IPS-18c (cell line): ENCODE measurements around the gene SLC2A13.
A peak's percentile ranks its signal among the peaks of the same experiment; 100 is the strongest.

Experiments used
- H3K4me3 ChIP-seq: 2 replicates; pipeline ENCODE4 v1.7.0; 2013; ENCODE audit warnings: low read depth, mild to moderate bottlenecking, low read length, moderate library complexity; ENCODE audit not compliant: insufficient read depth
- H3K9me3 ChIP-seq: one replicate; pipeline ENCODE4 v1.6.1; 2013; ENCODE audit warnings: mild to moderate bottlenecking, low read length, moderate library complexity; ENCODE audit not compliant: control insufficient read depth, insufficient read depth

SLC2A13 gene

DNA sequence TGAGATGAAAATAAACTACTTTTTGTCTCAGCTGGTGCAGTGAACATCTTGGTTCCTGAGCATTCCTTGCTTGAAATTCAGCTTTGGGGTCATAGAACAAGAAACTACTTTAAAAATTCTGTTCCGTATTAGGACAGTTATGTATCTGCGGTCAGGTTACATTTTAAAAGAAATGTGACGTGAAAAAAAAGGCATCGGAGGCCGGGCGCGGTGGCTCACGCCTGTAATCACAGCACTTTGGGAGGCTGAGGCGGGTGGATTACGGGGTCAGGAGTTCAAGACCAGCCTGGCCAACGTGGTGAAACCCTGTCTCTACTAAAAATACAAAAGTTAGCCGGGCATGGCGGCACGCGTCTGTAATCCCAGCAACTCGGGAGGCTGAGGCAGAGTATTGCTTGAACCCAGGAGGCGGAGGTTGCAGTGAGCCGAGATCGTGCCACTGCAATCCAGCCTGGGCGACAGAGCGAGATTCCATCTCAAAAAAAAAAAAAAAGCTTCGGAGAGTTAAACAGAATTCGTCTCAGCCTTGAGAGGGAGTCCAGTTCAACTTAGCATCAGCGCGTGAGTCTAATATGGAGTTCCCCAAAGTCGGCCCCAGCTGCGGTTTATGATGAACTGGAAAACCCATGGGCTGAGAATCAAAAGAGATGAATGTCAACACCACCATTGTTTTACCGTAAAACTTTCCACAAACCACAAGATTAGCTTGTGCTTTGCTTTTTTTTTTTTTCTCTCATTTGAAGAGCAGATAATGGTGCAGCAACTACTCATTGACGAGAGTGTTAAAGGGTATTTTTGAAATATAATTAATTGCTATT lies 2.1 kb upstream of the SLC2A13 start:
- Histone ChIP-seq H3K4me3 (no peak overlapping the region), H3K9me3 (no peaks in the 10 kb centered on the region)

DNA sequence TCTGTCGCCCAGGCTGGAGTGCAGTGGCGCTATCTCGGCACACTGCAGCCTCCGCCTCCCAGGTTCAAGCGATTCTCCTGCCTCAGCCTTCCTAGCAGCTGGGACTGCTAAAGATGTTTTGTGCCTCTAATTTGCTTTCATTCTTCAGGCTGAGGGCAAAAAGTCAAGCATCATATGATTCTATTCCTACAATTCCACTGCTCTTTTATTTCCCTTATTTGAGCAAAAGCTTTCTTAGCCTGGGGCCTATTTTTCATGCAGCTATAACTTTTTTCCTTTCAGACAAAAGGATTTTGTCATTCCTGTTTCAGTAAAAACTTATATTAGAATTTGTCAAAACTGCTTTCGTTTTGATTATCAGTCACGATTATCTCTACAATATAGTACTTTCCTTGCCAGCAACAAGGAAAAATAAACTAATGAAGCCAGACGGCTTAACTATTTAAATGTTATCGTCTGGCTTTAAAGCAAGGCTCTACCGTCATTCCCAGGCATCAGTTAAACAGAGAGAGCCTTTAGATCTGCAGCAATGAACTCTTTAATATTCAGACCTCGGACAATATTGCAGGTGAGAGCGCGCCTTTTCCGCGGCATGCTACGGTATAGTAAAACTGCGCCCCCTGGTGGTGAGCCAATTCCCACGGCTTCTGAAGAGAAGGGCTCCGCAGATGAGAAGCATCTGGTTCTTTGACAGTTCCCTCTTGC lies 1.4 kb upstream of the SLC2A13 start:
- Histone ChIP-seq H3K4me3 (no peak overlapping the region), H3K9me3 (no peaks in the 10 kb centered on the region)

DNA sequence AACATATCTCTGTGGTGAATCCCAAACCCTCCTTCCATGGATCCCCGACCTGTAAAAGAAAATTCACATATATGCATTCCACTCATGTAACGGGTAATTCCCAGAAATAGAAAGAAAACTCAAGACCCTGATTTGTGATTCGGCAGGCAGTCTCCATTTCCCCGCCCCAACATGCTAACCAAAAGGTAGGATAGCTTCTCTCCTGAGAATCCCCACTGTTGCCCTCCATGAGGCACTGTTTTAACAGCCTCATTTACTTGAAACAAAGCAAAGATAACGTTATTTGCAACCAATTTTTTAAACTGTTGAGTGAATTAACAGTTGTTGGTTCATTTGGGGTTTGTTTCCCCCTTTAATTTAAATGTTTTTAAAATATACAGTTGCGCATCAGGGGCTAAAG lies 774 bp upstream of the SLC2A13 start:
- H3K9me3 ChIP-seq = no peaks in the 10 kb centered on the region
- H3K4me3 ChIP-seq = no peak overlapping the region

DNA sequence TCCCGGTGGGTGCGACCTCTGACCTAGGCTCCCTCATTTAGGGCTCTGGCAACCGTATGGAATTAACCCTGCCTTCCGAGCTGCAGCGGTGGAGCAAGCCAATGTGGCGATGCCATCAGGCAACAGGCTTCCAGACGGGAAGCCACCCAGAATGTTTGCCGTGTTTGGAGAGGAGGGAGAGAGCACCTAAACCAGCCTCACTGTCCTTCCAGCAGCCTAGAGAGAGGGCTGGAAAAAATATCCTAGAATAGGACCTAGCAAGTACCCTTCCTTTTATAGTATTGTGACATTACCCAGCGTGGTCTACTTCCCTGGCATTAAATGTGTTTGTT lies 287 bp upstream of the SLC2A13 start:
- no peaks in the 10 kb centered on the region for H3K9me3 ChIP-seq
- peak overlapping the region; percentile 79; the same call in 1 of the 2 replicates for H3K4me3 ChIP-seq

DNA sequence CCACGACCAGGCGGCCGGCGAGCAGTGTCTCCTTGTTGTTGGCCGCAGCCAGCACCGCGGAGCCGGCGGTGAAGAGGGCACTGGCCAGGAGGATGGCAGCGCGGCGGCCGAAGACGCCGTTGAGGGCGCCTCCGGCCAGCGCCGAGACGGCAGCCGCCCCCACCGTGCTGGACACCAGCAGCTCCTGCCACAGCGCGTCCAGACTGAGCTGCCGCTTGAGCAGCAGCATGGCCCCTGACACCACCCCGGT lies 691 bp downstream of the SLC2A13 start:
- H3K4me3 ChIP-seq = peak overlapping the region; percentile 79
- H3K9me3 ChIP-seq = no peaks in the 10 kb centered on the region

DNA sequence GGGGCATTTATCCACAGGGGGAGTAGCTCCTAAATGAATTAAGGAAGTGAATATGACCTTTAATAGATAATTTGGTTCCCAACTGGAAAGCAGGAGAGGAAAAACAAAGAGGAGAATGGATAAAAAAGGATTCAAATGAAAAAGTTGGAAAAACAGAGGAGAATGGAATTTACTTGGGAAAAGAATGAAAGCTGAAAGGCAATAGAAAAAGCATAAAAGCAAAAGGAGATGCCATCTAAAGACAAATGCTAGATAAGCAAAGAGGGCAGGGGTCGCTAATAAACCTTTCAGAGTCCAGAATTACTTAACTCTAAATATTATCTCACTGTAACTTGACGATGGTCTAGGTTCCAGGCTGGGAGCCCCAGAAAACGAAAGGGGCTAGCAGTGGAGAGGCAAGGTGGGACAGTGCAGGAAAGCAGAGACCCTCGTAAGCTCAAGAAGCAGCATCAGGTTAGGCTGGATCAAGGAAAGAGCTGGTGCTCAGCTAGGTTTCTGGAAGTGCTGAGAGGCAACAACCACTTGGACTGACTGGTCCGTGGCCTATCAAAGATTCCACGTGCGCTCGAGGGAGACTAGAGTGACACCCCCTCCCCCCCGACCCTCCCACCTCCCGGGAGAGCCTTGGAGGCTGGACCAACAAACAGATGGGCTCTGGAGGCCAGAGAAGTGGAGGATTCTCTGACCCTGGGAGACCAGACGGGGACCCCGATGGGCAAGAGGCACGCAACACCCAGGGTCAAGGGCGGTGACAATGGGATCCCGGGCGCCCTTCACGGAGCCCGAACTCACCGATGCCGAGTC lies 1.2 kb downstream of the SLC2A13 start:
- Histone ChIP-seq H3K4me3 (peak overlapping the region; percentile 79), H3K9me3 (no peaks in the 10 kb centered on the region)

DNA sequence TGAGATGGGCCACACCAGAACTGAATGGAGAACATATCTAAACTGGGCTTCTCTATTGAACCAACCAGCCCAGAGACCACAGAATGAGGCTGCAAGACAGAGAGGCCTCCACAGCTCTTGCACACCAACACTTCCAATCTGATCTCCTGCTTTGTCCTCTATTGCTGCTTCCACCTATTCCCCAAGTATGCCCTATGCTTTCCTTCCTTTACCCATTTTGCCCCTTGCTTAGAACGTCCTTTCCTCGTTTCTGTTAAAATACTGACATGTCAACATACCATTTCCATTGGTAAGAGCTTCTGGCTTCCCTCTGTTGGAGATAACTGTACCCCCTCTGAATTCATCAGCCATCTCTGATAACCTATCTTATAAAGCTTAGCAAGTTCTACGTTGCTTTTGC lies 2.8 kb downstream of the SLC2A13 start:
- H3K4me3 ChIP-seq = no peak overlapping the region
- no peaks in the 10 kb centered on the region for H3K9me3 ChIP-seq

DNA sequence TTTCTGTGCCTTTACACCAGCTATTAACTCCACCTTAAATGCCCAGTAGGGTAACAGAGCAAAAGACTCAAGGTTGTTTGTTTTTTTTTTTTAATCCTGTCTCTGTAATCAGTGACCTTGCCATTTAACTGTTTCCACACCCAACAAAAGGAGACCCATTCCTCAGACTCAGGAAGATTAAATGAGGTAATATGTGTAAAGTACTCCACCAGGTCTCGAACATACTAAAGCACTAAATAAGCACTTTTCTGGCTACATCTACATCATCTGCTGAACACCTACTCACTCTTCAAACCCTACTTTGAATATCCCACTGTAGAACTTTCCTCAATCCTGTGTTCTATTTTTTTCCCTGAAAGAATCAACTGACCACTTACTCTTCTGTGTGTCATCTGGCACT lies 4.1 kb downstream of the SLC2A13 start:
- Histone ChIP-seq H3K9me3 (no peaks in the 10 kb centered on the region), H3K4me3 (no peak overlapping the region)

DNA sequence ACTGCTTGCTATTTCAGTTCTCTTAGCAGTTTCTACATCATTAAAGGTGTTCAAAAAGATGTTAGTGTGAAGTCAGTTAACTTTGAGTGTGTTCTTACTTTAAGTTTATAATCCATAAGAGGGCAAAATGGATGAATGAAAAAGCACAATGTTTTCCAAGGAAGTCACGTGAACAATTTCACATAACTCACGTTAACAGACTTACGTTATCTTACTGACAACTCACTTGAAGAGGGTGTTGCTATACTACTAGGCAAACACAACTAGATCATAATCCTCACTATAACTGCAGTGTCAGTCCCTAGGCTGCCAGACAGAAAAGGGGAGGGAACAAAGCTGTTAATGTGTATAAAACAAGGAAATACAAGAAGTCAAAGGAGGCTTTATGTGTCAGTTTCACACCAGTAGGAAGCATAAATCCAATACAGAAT lies 6.4 kb downstream of the SLC2A13 start:
- Histone ChIP-seq H3K9me3 (no peaks in the 10 kb centered on the region), H3K4me3 (no peak overlapping the region)

DNA sequence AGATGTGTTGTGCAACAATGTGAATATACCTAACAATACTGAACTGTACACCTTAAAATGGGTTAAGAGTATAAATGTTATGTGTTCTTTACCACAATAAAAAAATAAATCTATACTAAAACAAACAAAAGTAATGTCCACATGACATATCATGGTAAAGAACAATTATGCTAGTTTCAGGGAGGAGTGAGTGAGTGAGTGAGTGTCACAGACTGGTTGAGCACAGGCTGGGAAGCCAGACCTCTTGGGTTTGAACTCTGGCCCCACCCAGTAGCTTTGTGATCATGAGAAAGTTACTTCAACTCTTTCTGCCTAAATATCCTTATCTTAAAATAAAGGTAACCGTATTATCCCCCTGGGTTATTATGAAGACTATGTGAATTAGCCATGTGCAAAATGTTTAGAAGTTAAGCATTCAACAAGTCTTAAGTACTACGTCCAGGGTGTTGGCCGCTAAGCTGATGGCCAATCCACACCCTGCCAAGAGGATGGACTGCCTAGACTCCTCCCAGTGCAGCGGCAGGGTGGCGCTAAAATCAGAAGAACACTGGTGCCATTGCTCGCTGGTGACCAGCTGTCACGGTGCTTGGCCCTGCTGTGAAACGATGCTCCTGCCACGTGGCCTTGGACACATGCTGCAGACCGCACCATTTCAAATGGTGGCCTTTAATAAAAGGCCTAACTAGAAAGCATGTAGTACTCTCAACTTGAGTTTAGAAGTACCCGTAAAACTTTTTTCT lies 7.3 kb downstream of the SLC2A13 start:
- H3K9me3 ChIP-seq = no peaks in the 10 kb centered on the region

DNA sequence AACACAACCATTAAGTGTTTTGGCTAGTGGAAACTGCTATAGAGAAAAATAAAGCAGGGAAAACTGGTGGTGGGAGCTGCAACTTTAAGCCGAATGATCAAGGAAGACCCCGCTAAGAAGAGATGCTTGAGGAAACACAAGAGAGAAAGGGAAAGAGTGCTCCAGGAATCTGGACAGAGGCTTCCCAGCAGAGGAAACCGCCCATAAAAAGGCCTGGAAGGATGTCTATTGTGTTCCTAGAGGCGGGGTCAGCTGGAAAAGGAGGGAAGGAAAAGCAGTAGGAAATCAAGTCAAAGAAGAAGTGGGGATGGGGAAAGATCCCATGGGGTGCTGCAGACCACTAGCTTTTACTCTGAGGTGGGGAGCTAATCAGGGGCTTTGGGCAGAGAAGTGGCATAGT lies 12.4 kb downstream of the SLC2A13 start:
- Histone ChIP-seq H3K9me3 (no peaks in the 10 kb centered on the region), H3K4me3 (no peak overlapping the region)

More for the DNA sequence above, 7.3 kb downstream of the SLC2A13 start:
- no peak overlapping the region for H3K4me3 ChIP-seq

DNA sequence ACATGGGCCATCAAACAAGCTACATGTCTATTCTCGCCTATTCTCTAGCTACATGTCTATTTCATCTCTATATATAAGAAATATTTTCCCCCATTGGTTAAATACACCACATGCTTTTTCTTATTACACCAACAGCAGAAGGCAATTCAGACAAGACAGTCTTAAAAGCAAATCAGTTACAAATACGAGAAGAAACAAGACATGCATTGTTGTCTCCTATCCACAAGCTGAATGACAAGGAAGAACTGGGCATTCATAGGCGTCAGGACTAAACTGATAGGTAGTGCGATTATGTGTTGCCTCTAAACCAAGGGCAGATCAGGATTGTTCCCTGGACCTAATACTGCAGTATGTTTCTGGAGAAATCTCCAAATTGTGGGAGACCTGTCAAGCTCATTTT lies 19.4 kb downstream of the SLC2A13 start:
- no peaks in the 10 kb centered on the region for H3K9me3 ChIP-seq
- H3K4me3 ChIP-seq = no peak overlapping the region

DNA sequence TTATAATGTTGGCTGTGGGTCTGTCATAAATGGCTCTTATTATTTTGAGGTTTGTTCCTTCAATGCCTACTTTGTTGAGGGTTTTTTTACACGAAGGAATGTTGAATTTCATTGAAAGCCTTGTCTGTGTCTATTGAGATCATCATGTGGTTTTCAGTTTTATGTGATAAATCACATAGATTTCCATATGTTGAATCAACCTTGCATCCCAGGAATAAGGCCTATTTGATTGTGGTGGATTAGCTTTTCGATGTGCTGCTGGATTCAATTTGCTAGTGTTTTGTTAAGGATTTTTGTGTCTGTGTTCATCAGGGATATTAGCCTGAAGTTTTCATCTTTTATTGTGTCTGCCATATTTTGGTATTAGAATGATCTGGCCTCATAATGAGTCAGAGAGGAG lies 27.6 kb downstream of the SLC2A13 start:
- Histone ChIP-seq H3K4me3 (no peak overlapping the region), H3K9me3 (peaks cover 6% of the 10 kb centered on the region)

DNA sequence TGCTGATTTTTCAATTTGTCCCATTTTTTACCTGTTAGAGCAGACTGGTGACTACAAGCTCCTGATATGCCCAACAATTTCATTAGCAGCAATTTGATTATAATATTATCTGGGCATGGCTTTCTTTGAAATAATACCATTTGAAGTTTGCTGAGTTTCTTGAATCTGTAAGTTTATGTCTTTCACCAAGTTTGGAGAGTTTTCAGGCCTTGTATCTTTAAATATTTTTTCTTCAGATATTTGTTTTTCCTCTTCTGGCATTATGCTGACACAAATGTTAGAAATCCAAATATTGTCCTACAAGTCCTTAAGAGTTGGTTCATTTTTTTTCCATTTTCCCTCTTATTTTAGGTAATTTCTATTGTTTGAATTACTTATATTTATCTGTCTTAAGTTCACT lies 30.4 kb downstream of the SLC2A13 start:
- Histone ChIP-seq H3K9me3 (peaks cover 6% of the 10 kb centered on the region), H3K4me3 (no peak overlapping the region)

DNA sequence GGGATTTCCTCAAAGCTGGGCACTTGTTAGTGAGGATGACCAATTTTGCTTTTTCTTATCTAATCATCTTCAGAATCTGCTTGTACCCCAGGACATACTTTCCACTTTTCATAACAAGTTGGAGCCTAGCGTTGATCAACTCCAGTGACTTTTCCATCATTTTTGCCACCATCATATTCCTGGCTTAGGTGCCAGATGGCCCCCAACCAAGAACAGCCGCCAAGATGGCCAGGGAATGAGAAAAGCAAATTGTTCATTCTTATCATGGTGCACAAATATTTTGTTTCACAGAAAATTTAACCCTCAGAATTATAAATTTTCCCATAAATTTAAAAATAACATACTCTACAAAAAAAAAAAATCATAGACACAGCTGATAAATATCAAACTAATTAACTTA lies 37.5 kb downstream of the SLC2A13 start:
- no peaks in the 10 kb centered on the region for H3K9me3 ChIP-seq
- no peak overlapping the region for H3K4me3 ChIP-seq

DNA sequence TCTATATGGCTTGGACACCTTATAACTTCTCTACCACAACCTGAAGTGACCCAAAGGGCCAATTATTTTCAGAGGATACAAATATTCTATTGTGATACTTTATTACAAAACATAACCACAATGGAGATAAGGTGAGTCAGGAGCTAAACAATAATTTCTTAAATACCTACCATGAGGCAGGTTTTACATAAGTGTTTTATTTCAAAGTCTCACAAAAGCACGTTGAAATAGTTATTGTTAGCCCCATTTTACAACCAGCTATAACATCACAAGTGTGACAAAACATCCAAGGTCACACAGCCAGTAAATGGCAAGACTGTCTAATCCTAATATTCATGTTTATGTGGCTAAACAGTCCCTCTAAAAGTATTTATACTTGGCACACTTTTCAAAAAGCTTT lies 40.2 kb downstream of the SLC2A13 start:
- H3K4me3 ChIP-seq = no peak overlapping the region
- H3K9me3 ChIP-seq = no peaks in the 10 kb centered on the region

DNA sequence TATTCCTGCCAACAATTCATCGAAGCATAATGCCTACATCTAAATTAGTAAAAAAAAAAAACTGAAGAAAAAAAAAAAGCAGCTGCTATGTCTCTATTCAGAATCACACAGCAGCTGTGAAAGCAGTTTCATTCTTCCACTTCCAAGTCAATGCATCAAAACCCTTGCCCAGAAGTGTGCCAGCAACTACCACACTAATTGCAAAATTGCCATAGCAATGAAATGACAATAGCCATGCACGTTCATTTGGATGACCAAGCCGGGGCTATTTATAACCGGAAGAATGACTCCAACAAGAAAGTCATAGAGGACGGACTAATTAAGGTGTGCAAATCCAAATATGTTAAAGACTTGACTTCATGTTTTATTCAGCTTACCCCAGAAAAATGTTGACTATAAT lies 42.5 kb downstream of the SLC2A13 start:
- H3K4me3 ChIP-seq = no peak overlapping the region
- no peaks in the 10 kb centered on the region for H3K9me3 ChIP-seq
